ENCODE data around the gene FRMPD4. TPM values are rescaled to one million over a fixed set of nuclear protein-coding genes. Genes with fewer than 3 reads are reported as not detected.

FRMPD4 gene
- total and polyA plus RNA-seq, 2 donors (not counting 3 experiments of a cell fraction or from before 2014, with no cell fraction given): not detected

GRCh38 chrX:12327836-12328235, 189.6 kb downstream of the FRMPD4 start:
- no peak for DNase-seq (ENCODE audit: low read depth, low spot score)
- no peak overlapping the region for H3K27ac ChIP-seq (ENCODE audit: insufficient read depth, low read depth, low read length)
- H3K9me1 ChIP-seq (replicated peaks; ENCODE audit: control insufficient read depth, extremely low read depth, insufficient read depth, low read length): no peaks in the 10 kb centered on the region
- H2AFZ ChIP-seq (ENCODE audit: low read depth, low read length): no peak overlapping the region
- no peaks in the 10 kb centered on the region for H4K20me1 ChIP-seq (replicated peaks; ENCODE audit: control insufficient read depth, extremely low read depth, insufficient read depth, low read length)
- H3K4me1 ChIP-seq (ENCODE audit: control insufficient read depth, extremely low read depth, insufficient read depth, low read length): no peaks in the 10 kb centered on the region
- no peaks in the 10 kb centered on the region for H3K36me3 ChIP-seq (ENCODE audit: control insufficient read depth in 2 of 2, extremely low read depth in 1 of 2, insufficient read depth in 2 of 2, low read length in 2 of 2)
- POLR2A ChIA-PET: no interaction called here
- CTCF ChIA-PET: no interaction called here
- no peaks in the 10 kb centered on the region for H3K9me3 ChIP-seq (replicated peaks; ENCODE audit: control insufficient read depth, insufficient read depth, low read length)
- no peak for FAIRE-seq
- H3K4me2 ChIP-seq (ENCODE audit: insufficient read depth, low read length): no peak overlapping the region
- no peaks in the 10 kb centered on the region for H3K27me3 ChIP-seq (ENCODE audit: control insufficient read depth in 2 of 2, insufficient read depth in 2 of 2, low read length in 2 of 2)
- TF ChIP-seq GATA2 (IDR thresholded peaks at IDR 0.05; ENCODE audit: insufficient read depth, insufficient read length, low read depth, low read length): no peak
- TF ChIP-seq JUN (IDR thresholded peaks at IDR 0.05; ENCODE audit: borderline replicate concordance, insufficient read depth, insufficient read length, low read depth): no peak
- no peak for TF ChIP-seq POLR2A (IDR thresholded peaks at IDR 0.05; ENCODE audit: low read depth, low read length)
- dilution Hi-C loops (cut with MboI; ENCODE audit: extremely low pct_ligation_motif_present, low sequenced_read_pairs): no loop called here
- H3K4me3 ChIP-seq (replicated peaks in 1 of 3; ENCODE audit: insufficient read depth in 1 of 3, low read depth in 1 of 3, low read length in 3 of 3): no peak overlapping the region
- no TSS peak for BruUV-seq (replicated peaks)
- intact Hi-C loops (cut with micrococcal nuclease): no loop called here
- no peaks in the 10 kb centered on the region for H3K79me2 ChIP-seq (ENCODE audit: control insufficient read depth, insufficient read depth, low read length)
- H3K9ac ChIP-seq (replicated peaks; ENCODE audit: extremely low read depth, insufficient read depth, low read length): no peak overlapping the region

- dilution Hi-C loops (cut with MboI; ENCODE audit: extremely low pct_ligation_motif_present, low sequenced_read_pairs): no loop called here
Observed at GRCh38 chrX:12329476-12329875, 191.2 kb downstream of the FRMPD4 start.

More at GRCh38 chrX:12329476-12329875, 191.2 kb downstream of the FRMPD4 start:
- Histone ChIP-seq H4K20me1 (replicated peaks; ENCODE audit: control insufficient read depth, extremely low read depth, insufficient read depth, low read length) (no peaks in the 10 kb centered on the region), H3K36me3 (ENCODE audit: control insufficient read depth in 2 of 2, extremely low read depth in 1 of 2, insufficient read depth in 2 of 2, low read length in 2 of 2) (no peaks in the 10 kb centered on the region), H3K9me1 (replicated peaks; ENCODE audit: control insufficient read depth, extremely low read depth, insufficient read depth, low read length) (no peaks in the 10 kb centered on the region), H3K9me3 (replicated peaks; ENCODE audit: control insufficient read depth, insufficient read depth, low read length) (no peaks in the 10 kb centered on the region), H3K4me3 (replicated peaks in 1 of 3; ENCODE audit: insufficient read depth in 1 of 3, low read depth in 1 of 3, low read length in 3 of 3) (no peak overlapping the region), H3K27ac (ENCODE audit: insufficient read depth, low read depth, low read length) (no peak overlapping the region), H3K27me3 (ENCODE audit: control insufficient read depth in 2 of 2, insufficient read depth in 2 of 2, low read length in 2 of 2) (no peaks in the 10 kb centered on the region), H3K4me1 (ENCODE audit: control insufficient read depth, extremely low read depth, insufficient read depth, low read length) (no peaks in the 10 kb centered on the region), H3K79me2 (ENCODE audit: control insufficient read depth, insufficient read depth, low read length) (no peaks in the 10 kb centered on the region), H3K4me2 (ENCODE audit: insufficient read depth, low read length) (no peak overlapping the region), H3K9ac (replicated peaks; ENCODE audit: extremely low read depth, insufficient read depth, low read length) (no peak overlapping the region), H2AFZ (ENCODE audit: low read depth, low read length) (no peak overlapping the region)
- POLR2A ChIA-PET: no interaction called here
- DNase-seq (ENCODE audit: low read depth, low spot score) (no peak), FAIRE-seq (no peak)
- no TSS peak for BruUV-seq (replicated peaks)
- intact Hi-C loops (cut with micrococcal nuclease): no loop called here
- TF ChIP-seq POLR2A (IDR thresholded peaks at IDR 0.05; ENCODE audit: low read depth, low read length) (no peak), CTCF (IDR thresholded peaks at IDR 0.05; ENCODE audit: extremely low read depth in 1 of 2, insufficient read depth in 1 of 2, low read depth in 1 of 2, low read length in 2 of 2) (no peak), JUN (IDR thresholded peaks at IDR 0.05; ENCODE audit: borderline replicate concordance, insufficient read depth, insufficient read length, low read depth) (no peak)
- CTCF ChIA-PET: no interaction called here
